Retinal pigment epithelial cell (primary cell): ENCODE measurements around the gene ARHGAP26.

Source experiments
- DNase-seq: peaks from one replicate; pipeline ENCODE4 v3.0.0-alpha.2; 2010; ENCODE audit warnings: low read depth
- H3K4me3 ChIP-seq: 2 replicates; pipeline ENCODE4 v1.5.1; 2011; ENCODE audit warnings: mild to moderate bottlenecking, low read length, control low read depth, moderate library complexity
- TF ChIP-seq, protein P1 (sequence below): conservative IDR thresholded peaks from 2 replicates; pipeline ENCODE4 v1.5.1; 2011; ENCODE audit warnings: low read depth, low read length, control low read depth, inconsistent platforms

The ARHGAP26 gene

DNA sequence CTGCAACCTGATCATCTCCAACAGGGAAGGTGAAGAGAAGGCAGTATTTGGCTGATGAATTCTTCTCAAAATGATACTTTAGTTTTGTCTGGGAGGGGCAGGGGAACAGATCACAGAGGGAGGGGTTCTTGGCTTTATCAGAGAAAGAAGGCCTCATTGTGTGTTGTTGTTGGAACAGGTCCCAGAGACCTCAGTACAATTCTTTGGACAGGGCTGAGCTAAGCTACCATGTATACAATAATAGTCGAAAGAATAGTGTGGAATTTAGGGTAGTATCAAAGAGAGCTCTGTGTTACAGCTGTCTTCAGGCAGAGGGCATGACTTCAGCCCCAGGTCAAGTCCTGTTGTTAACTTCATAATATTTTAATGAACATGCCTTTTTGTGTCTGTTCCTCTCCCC, 39.9 kb downstream of the ARHGAP26 start:
- TF ChIP-seq, protein P1, sequence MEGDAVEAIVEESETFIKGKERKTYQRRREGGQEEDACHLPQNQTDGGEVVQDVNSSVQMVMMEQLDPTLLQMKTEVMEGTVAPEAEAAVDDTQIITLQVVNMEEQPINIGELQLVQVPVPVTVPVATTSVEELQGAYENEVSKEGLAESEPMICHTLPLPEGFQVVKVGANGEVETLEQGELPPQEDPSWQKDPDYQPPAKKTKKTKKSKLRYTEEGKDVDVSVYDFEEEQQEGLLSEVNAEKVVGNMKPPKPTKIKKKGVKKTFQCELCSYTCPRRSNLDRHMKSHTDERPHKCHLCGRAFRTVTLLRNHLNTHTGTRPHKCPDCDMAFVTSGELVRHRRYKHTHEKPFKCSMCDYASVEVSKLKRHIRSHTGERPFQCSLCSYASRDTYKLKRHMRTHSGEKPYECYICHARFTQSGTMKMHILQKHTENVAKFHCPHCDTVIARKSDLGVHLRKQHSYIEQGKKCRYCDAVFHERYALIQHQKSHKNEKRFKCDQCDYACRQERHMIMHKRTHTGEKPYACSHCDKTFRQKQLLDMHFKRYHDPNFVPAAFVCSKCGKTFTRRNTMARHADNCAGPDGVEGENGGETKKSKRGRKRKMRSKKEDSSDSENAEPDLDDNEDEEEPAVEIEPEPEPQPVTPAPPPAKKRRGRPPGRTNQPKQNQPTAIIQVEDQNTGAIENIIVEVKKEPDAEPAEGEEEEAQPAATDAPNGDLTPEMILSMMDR, result no peak
- H3K4me3 ChIP-seq, result no peak overlapping the region
- DNase-seq, result no peak

DNA sequence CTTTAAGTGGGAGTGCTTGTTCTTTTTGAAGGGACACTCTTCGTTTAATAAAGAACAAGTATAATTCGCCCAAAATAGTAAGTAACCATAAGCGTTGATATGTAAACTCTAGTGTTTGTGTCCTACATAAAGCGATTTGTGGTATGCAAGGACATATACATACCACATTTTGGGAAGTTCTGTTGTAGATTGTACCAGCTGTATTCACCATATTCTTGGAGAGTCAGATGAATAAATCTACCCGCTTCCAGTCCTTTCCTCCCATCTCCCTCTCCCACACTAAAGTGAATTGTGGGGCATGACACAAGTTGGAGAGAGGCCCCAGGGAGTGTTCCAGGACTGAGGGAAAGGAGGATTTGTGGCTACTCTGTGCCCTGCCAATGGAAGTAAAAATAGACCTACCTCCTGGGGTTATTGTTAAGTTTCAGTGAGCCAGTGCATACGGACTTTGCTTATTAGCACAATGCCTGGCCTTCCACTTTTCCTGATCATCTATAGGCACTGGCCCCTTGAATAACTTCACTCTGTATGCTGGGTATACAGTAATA, 40.6 kb downstream of the ARHGAP26 start:
- no peak overlapping the region for H3K4me3 ChIP-seq
- no peak for DNase-seq
- TF ChIP-seq, protein P1, result no peak

DNA sequence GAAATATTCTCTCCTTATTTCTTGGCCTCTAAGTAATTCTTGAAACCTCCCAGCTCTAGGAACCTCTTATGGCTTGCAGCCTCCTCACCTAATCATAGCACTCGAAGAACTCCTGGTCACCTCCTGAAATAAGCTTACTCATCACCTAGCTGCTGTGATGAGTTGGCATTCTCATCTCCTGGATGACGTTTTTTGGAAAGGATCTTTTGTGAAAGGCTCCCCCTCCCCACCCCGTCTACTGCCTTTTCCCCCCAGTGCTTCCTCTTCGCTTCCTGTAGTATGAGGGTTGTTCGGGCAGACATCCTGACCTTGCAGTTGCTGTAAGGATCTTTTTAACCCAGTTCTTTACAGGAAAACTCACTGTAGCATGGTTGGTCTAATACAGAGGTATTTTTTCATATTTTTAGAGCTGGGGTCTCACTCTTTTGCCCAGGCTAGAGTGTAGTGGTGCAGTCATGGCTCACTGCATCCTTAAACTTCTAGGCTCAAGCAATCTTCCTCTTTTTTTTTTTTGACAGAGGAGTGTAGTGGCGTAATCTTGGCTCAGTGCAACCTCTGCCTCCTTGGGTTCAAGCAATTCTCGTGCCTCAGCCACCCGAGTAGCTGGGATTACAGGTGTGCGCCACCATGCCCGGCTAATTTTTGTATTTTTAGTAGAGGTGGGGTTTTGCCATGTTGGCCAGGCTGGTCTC, 41.8 kb downstream of the ARHGAP26 start:
- TF ChIP-seq, protein P1, result no peak
- no peak overlapping the region for H3K4me3 ChIP-seq
- no peak for DNase-seq

DNA sequence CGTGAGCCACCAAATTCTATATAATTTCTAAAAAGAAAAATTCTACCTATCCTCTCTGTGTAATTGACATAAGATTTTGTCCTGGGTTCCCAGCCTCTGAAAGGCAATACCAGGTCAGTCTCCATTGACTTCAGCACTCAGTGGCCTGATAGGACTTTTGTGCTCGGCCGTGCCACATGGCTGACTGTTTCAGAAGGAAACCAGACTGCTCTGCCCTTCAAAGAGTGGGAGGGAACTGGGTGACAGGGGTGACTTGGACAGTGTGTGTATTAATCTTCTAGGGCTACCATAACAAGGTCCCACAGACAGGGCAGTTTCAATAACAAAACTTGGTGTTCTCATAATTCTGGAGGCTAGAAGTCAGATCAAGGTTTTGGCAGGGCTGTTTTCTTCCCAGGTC, 43.0 kb downstream of the ARHGAP26 start:
- DNase-seq, result no peak
- TF ChIP-seq, protein P1, result no peak
- H3K4me3 ChIP-seq, result no peak overlapping the region

DNA sequence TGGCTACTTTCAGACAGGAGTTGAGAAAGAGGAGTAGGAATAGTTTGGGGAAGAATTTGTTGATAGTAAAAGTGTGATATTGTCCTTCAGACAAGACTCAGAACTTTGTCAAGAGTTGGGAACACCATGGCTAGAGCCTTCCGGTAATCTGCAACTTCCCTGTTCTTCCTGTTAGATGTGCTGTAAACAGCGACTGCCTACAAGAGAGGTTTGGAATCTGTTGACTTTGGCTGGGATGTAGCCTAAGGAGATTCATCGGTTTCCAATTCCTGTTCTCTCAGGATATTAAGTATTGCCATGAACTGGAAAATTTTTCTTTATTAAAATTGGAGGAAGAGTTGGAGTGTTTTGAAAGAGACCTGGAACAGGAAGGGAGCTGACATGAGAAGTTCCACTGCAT, 43.9 kb downstream of the ARHGAP26 start:
- TF ChIP-seq, protein P1, result no peak
- no peak for DNase-seq
- no peak overlapping the region for H3K4me3 ChIP-seq

DNA sequence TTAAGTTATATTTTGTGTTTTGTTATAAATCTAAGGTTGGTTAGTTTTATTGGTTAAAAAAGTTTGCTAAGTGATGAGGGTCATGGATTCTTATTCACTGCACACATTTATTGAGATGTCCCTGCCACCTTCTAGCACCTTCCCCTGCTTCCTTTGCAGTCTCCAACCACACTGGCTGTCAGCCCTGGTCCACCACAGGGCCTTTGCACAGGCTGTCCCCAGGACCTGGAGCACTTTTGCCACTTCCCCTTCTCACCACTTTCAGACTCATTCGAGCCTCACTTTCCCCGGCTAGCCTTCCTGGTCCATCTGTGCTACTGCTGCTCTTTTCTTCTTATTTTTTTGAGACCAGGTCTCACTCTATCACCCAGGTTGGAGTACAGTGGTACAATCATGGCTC, 45.3 kb downstream of the ARHGAP26 start:
- H3K4me3 ChIP-seq, result no peak overlapping the region
- TF ChIP-seq, protein P1, result no peak
- DNase-seq, result no peak
